Endothelial cell of umbilical vein (primary cell): Measurements from ENCODE around the gene ELANE. TPM values are rescaled to one million over a fixed set of nuclear protein-coding genes. Genes with fewer than 3 reads are reported as not detected.

Experiments
- BruUV-seq: library from RNA; stranded (reverse); fragments of 400-500 nt; replicated peaks from 2 replicates; lab custom pipeline; 2021; lab: Mats Ljungman, UMichigan
- CTCF ChIA-PET: fragments of 300-600, 350-600 bp; sonication (Branson Sonifier 250); formaldehyde crosslinking; loops from one replicate; lab custom pipeline; 2021; ENCODE audit warnings: antibody characterized with exemption, inconsistent platforms; lab: Charles Lee
- POLR2A ChIA-PET: fragments of 300-600, 350-600 bp; sonication (Branson Sonifier 250); formaldehyde crosslinking; loops from one replicate; lab custom pipeline; 2021; ENCODE audit warnings: antibody characterized with exemption, inconsistent platforms; lab: Charles Lee
- DNase-seq: peaks from one replicate; pipeline ENCODE4 v3.0.0-alpha.2; 2011; ENCODE audit warnings: low read depth, low spot score
- FAIRE-seq: peaks from 2 replicates; lab custom pipeline; 2011; peaks lifted over from hg19 to GRCh38; lab: Jason Lieb, UNC
- H2AFZ ChIP-seq: 2 replicates; pipeline ENCODE4 v1.6.0; 2012; ENCODE audit warnings: low read depth, low read length, control low read depth, inconsistent platforms
- H3K27ac ChIP-seq: 2 replicates; pipeline ENCODE4 v1.5.1; 2011; ENCODE audit warnings: low read depth, mild to moderate bottlenecking, control low read depth, low read length, moderate library complexity; ENCODE audit not compliant: insufficient read depth
- H3K27me3 ChIP-seq, 2 experiments: 2 replicates each; pipeline versions ENCODE4 v1.6.0 to v1.6.1; 2011; ENCODE audit warnings: low read length in 2 of 2, mixed read lengths in 1 of 2; ENCODE audit not compliant: control insufficient read depth in 2 of 2, insufficient read depth in 2 of 2
- H3K36me3 ChIP-seq, 2 experiments: 2 replicates in 1 of 2; 3 replicates in 1 of 2; pipeline ENCODE4 v1.5.1; 2011; ENCODE audit warnings: low read length in 2 of 2, mild to moderate bottlenecking in 1 of 2, moderate library complexity in 1 of 2; ENCODE audit not compliant: control insufficient read depth in 2 of 2, insufficient read depth in 2 of 2; ENCODE audit errors: extremely low read depth in 1 of 2
- H3K4me1 ChIP-seq: 3 replicates; pipeline ENCODE4 v1.5.1; 2011; ENCODE audit warnings: mild to moderate bottlenecking, low read length; ENCODE audit not compliant: control insufficient read depth, insufficient read depth; ENCODE audit errors: extremely low read depth
- H3K4me2 ChIP-seq: 2 replicates; pipeline ENCODE4 v1.6.1; 2011; ENCODE audit warnings: low read length, control low read depth, mixed read lengths; ENCODE audit not compliant: insufficient read depth
- H3K4me3 ChIP-seq, 3 experiments: fragments of 200-600 bp in 1 of 3; sonication (generic), shearing (Covaris generic) in 1 of 3; replicated peaks in 1 of 3; 2 replicates each; pipeline ENCODE4 v1.5.1; 2011 to 2016; ENCODE audit warnings: control low read depth in 3 of 3, low read length in 3 of 3, mild to moderate bottlenecking in 2 of 3, inconsistent platforms in 1 of 3, low read depth in 1 of 3, moderate library complexity in 1 of 3; ENCODE audit not compliant: insufficient read depth in 1 of 3
- H3K79me2 ChIP-seq: 2 replicates; pipeline ENCODE4 v1.6.0; 2012; ENCODE audit warnings: low read length, inconsistent platforms; ENCODE audit not compliant: control insufficient read depth, insufficient read depth
- H3K9ac ChIP-seq: replicated peaks from 2 replicates; pipeline ENCODE3; 2011; ENCODE audit warnings: low read length, control low read depth; ENCODE audit not compliant: insufficient read depth; ENCODE audit errors: extremely low read depth
- H3K9me1 ChIP-seq: replicated peaks from 3 replicates; pipeline ENCODE4 v1.6.0; 2011; ENCODE audit warnings: mild to moderate bottlenecking, low read length; ENCODE audit not compliant: control insufficient read depth, insufficient read depth; ENCODE audit errors: extremely low read depth
- H3K9me3 ChIP-seq: replicated peaks from 2 replicates; pipeline ENCODE4 v1.5.1; 2012; ENCODE audit warnings: low read length, inconsistent platforms; ENCODE audit not compliant: control insufficient read depth, insufficient read depth
- H4K20me1 ChIP-seq: replicated peaks from 2 replicates; pipeline ENCODE3; 2011; ENCODE audit warnings: mild to moderate bottlenecking, low read length; ENCODE audit not compliant: control insufficient read depth, insufficient read depth; ENCODE audit errors: extremely low read depth
- EZH2 ChIP-seq: IDR thresholded peaks from 2 replicates; pipeline ENCODE4 v1.6.1; 2012; ENCODE audit warnings: borderline replicate concordance, low read depth, mild to moderate bottlenecking, moderate library complexity, low read length, inconsistent platforms; ENCODE audit not compliant: severe bottlenecking
- FOS ChIP-seq: IDR thresholded peaks from 2 replicates; pipeline ENCODE4 v1.6.1; 2011; ENCODE audit warnings: mild to moderate bottlenecking, low read length, moderate library complexity, borderline replicate concordance; ENCODE audit not compliant: insufficient read depth
- GATA2 ChIP-seq: IDR thresholded peaks from 2 replicates; pipeline ENCODE4 v1.7.0; 2011; ENCODE audit warnings: low read depth, mild to moderate bottlenecking, moderate library complexity, mixed read lengths, low read length; ENCODE audit not compliant: insufficient read length, insufficient read depth
- JUN ChIP-seq: IDR thresholded peaks from 2 replicates; pipeline ENCODE4 v1.6.1; 2011; ENCODE audit warnings: borderline replicate concordance, low read depth; ENCODE audit not compliant: insufficient read length, insufficient read depth
- MYC ChIP-seq: IDR thresholded peaks from one replicate; pipeline ENCODE4 v1.6.1; 2011; ENCODE audit warnings: mild to moderate bottlenecking, low read depth, low read length
- POLR2A ChIP-seq: IDR thresholded peaks from 2 replicates; pipeline ENCODE4 v1.6.1; 2012; ENCODE audit warnings: low read depth, mild to moderate bottlenecking, control low read depth, low read length
- POLR2AphosphoS5 ChIP-seq: IDR thresholded peaks from 2 replicates; pipeline ENCODE4 v1.6.1; 2012; ENCODE audit warnings: low read depth, mild to moderate bottlenecking, control low read depth, low read length, moderate library complexity; ENCODE audit not compliant: insufficient read depth
- dilution Hi-C: fragments of 300-500 bp; cut with MboI; formaldehyde crosslinking; loops from one replicate; pipeline ENCODE4 v1.15.0; 2019; ENCODE audit warnings: low sequenced_read_pairs; ENCODE audit not compliant: extremely low pct_ligation_motif_present
- intact Hi-C: fragments of 100-400 bp; cut with micrococcal nuclease; formaldehyde crosslinking; loops from one replicate; pipeline ENCODE4 v1.10.0; 2022
- polyA plus RNA-seq, 4 experiments: library from polyadenylated mRNA; depleted of rRNA in 3 of 4; stranded (reverse) in 3 of 4; unstranded in 1 of 4; fragments of >200 nt; gene quantifications; 2 replicates each; pipeline versions ENCODE4 v1.2.1 to v1.2.3, GENCODE V29; 2011 to 2012; ENCODE audit warnings: missing spikeins in 1 of 4
- total RNA-seq: library from RNA; stranded (reverse); gene quantifications from 2 replicates; pipeline ENCODE4 v1.2.3, GENCODE V29; 2021
- TF ChIP-seq, protein P1 (sequence below), 2 donors: IDR thresholded peaks; 1 replicate in 1 of 2; 2 replicates in 1 of 2; pipeline ENCODE4 v1.5.1; 2011; ENCODE audit warnings: low read length in 2 of 2, mild to moderate bottlenecking in 2 of 2, moderate library complexity in 2 of 2, control low read depth in 1 of 2, inconsistent platforms in 1 of 2, low read depth in 1 of 2; ENCODE audit not compliant: insufficient read depth in 1 of 2; ENCODE audit errors: extremely low read depth in 1 of 2
- TF ChIP-seq, protein P2 (sequence below): IDR thresholded peaks from 2 replicates; pipeline ENCODE4 v1.6.1; 2011; ENCODE audit not compliant: insufficient read depth, insufficient read length

ELANE gene
- total and polyA plus RNA-seq, 2 donors (not counting 3 experiments of a cell fraction or from before 2014, with no cell fraction given) = not detected

DNA sequence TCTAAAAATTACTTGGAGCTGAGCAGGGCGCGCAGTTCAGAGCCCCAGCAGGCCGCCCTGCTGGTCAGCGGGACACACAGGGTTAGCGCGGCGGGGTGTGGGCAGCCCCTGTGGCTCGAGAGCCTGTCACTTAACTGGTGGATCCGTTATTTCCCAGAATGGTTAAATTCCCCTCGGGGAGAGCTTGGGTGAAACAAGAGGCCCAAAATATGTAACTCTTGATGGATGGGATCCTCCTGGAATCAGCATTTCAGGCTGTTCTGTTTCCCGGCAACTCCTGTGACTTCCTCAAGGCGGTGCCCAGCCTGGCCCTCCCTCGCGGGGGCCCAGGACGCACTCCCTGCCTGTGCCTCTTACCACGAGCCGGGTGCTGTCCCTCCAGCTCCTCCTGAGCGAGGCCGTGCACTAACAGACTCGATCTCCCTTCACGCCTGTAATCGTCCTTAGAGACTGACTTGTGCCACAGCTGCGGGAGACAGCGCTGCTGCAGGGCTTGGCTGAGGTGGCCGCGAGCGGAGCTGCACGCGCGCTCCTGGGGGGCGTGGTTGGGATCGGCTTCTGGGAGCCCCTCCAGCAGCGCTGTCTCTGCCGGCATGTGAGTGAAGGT, 45.2 kb upstream of the ELANE start:
- dilution Hi-C loops (no loop called here), intact Hi-C loops (no loop called here)
- no peaks in the 10 kb centered on the region for H3K9me1 ChIP-seq
- no peak overlapping the region for H3K4me2 ChIP-seq
- no peak overlapping the region for H3K9ac ChIP-seq
- H3K79me2 ChIP-seq = peaks cover 79% of the 10 kb centered on the region
- H2AFZ ChIP-seq = no peak overlapping the region
- peaks cover 3% of the 10 kb centered on the region for H4K20me1 ChIP-seq
- peaks cover 62 to 80% of the 10 kb centered on the region in 2 experiments for H3K36me3 ChIP-seq
- ChIA-PET CTCF (interaction anchor here (0.7 kb wide), 1 partner anchor 9 kb away, joined by 3 read pairs; no protein-coding TSS in a partner anchor), POLR2A (no interaction called here)
- peaks cover 7% of the 10 kb centered on the region for H3K4me1 ChIP-seq
- DNase-seq = no peak
- no peak overlapping the region for H3K27ac ChIP-seq
- no peaks in the 10 kb centered on the region for H3K27me3 ChIP-seq
- no TSS peak for BruUV-seq
- TF ChIP-seq GATA2 (no peak), EZH2 (no peak), POLR2A (no peak), POLR2AphosphoS5 (no peak), MYC (no peak), FOS (no peak), JUN (no peak)
- TF ChIP-seq, protein P1, sequence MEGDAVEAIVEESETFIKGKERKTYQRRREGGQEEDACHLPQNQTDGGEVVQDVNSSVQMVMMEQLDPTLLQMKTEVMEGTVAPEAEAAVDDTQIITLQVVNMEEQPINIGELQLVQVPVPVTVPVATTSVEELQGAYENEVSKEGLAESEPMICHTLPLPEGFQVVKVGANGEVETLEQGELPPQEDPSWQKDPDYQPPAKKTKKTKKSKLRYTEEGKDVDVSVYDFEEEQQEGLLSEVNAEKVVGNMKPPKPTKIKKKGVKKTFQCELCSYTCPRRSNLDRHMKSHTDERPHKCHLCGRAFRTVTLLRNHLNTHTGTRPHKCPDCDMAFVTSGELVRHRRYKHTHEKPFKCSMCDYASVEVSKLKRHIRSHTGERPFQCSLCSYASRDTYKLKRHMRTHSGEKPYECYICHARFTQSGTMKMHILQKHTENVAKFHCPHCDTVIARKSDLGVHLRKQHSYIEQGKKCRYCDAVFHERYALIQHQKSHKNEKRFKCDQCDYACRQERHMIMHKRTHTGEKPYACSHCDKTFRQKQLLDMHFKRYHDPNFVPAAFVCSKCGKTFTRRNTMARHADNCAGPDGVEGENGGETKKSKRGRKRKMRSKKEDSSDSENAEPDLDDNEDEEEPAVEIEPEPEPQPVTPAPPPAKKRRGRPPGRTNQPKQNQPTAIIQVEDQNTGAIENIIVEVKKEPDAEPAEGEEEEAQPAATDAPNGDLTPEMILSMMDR (IDR thresholded peaks at IDR 0.05; ENCODE audit: extremely low read depth in 1 of 2, insufficient read depth in 1 of 2, low read depth in 1 of 2, low read length in 2 of 2) = no peak
- TF ChIP-seq, protein P2, sequence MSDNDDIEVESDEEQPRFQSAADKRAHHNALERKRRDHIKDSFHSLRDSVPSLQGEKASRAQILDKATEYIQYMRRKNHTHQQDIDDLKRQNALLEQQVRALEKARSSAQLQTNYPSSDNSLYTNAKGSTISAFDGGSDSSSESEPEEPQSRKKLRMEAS = no peak
- FAIRE-seq = no peak
- H3K4me3 ChIP-seq = no peak overlapping the region
- H3K9me3 ChIP-seq = no peaks in the 10 kb centered on the region
